ENCODE measurements around the gene ABCG1.

Gene ABCG1

GRCh38 chr21:42282715-42283114 lies 63.8 kb downstream of the ABCG1 start:
- H3K79me1 ChIP-seq (ENCODE audit: low read depth, low read length) = no peaks in the 10 kb centered on the region

DNA sequence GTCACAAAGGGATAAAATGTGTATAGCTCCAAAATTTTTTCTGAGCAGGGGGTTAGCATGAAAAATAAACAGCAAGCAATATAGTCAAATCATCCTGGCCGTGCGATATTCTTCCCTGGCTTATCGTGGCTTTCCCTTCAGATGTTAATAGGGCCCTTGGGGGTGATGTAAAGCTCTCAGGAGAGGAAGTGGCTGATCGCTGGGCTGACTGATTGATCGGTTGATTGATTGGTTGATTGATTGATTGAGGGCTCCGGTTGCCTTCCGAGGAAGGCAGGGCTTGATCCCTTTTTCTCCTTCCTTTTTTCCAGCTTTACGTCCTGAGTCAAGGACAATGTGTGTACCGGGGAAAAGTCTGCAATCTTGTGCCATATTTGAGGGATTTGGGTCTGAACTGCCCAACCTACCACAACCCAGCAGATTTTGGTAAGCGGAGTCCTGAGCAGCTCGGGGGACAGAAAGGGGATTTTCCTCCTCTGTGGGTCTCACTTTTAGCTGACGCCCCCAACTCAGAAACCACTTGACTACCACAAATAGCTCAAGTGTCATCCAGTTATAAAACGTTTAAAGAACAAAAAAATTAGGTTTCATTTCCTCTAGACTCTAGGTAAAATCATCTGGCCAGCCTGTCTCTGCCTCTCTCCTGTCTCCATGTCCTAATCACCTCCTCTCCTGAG lies 66.8 kb downstream of the ABCG1 start:
- Histone ChIP-seq H3K9ac (ENCODE audit: low read depth, low read length, poor library complexity) (no peak overlapping the region), H3K14ac (ENCODE audit: low read length) (no peak overlapping the region), H3K9me3 (replicated peaks in 1 of 2; ENCODE audit: control insufficient read depth in 2 of 2, insufficient read depth in 1 of 2, low read depth in 1 of 2, low read length in 2 of 2) (peaks cover 0 to 2% of the 10 kb centered on the region in 2 donors), H3K79me1 (ENCODE audit: low read depth, low read length) (no peaks in the 10 kb centered on the region), H2BK5ac (ENCODE audit: low read length) (no peak overlapping the region), H3K36me3 (replicated peaks in 1 of 2; ENCODE audit: control insufficient read depth in 2 of 2, insufficient read depth in 2 of 2, low read length in 2 of 2) (no peaks in the 10 kb centered on the region), H3K23ac (ENCODE audit: low read depth, low read length, poor library complexity) (no peak overlapping the region), H2BK120ac (ENCODE audit: low read depth, low read length) (no peak overlapping the region), H3K27ac (replicated peaks; ENCODE audit: low read length) (no peak overlapping the region), H3K4me3 (ENCODE audit: low read length in 2 of 2) (no peak overlapping the region), H2AFZ (ENCODE audit: low read length) (no peak overlapping the region), H2BK15ac (ENCODE audit: low read length) (no peak overlapping the region), H3K4me1 (ENCODE audit: control insufficient read depth in 2 of 2, insufficient read depth in 1 of 2, low read depth in 1 of 2, low read length in 2 of 2) (no peaks in the 10 kb centered on the region), H2AK5ac (ENCODE audit: low read depth, low read length) (no peak overlapping the region), H2BK12ac (ENCODE audit: low read length) (no peak overlapping the region), H4K91ac (ENCODE audit: low read depth, low read length, poor library complexity) (no peak overlapping the region), H3K27me3 (ENCODE audit: control insufficient read depth in 3 of 3, insufficient read depth in 3 of 3, low read depth in 1 of 3, low read length in 3 of 3) (no peaks in the 10 kb centered on the region), H3K4me2 (ENCODE audit: insufficient read depth, low read length, poor library complexity, severe bottlenecking) (no peak overlapping the region), H3K4ac (ENCODE audit: low read length) (no peak overlapping the region), H4K8ac (ENCODE audit: low read depth, low read length) (no peak overlapping the region), H3K18ac (ENCODE audit: low read length) (no peak overlapping the region)
- no CpG with 5 or more reads among the region's 13 CpGs for WGBS, 2 donors (ENCODE audit: extremely low coverage in 2 of 2, insufficient read length in 2 of 2, insufficient replicate concordance in 1 of 2)
- no peak for DNase-seq (ENCODE audit: low spot score)

More at GRCh38 chr21:42282715-42283114, 63.8 kb downstream of the ABCG1 start:
- Histone ChIP-seq H4K91ac (ENCODE audit: low read depth, low read length, poor library complexity) (no peak overlapping the region), H3K14ac (ENCODE audit: low read length) (no peak overlapping the region), H3K27ac (replicated peaks; ENCODE audit: low read length) (no peak overlapping the region), H3K23ac (ENCODE audit: low read depth, low read length, poor library complexity) (peak overlapping the region; percentile 77), H3K18ac (ENCODE audit: low read length) (peak overlapping the region; percentile 35), H4K8ac (ENCODE audit: low read depth, low read length) (no peak overlapping the region), H2BK120ac (ENCODE audit: low read depth, low read length) (no peak overlapping the region), H3K9me3 (replicated peaks in 1 of 2; ENCODE audit: control insufficient read depth in 2 of 2, insufficient read depth in 1 of 2, low read depth in 1 of 2, low read length in 2 of 2) (no peaks in the 10 kb centered on the region), H3K4me3 (ENCODE audit: low read length in 2 of 2) (no peak overlapping the region), H2AK5ac (ENCODE audit: low read depth, low read length) (peak overlapping the region; percentile 63), H3K4ac (ENCODE audit: low read length) (no peak overlapping the region), H3K36me3 (replicated peaks in 1 of 2; ENCODE audit: control insufficient read depth in 2 of 2, insufficient read depth in 2 of 2, low read length in 2 of 2) (peaks cover 0 to 2% of the 10 kb centered on the region in 2 donors), H2BK15ac (ENCODE audit: low read length) (no peak overlapping the region), H3K4me2 (ENCODE audit: insufficient read depth, low read length, poor library complexity, severe bottlenecking) (no peak overlapping the region), H2BK5ac (ENCODE audit: low read length) (no peak overlapping the region), H2BK12ac (ENCODE audit: low read length) (no peak overlapping the region), H2AFZ (ENCODE audit: low read length) (no peak overlapping the region), H3K4me1 (ENCODE audit: control insufficient read depth in 2 of 2, insufficient read depth in 1 of 2, low read depth in 1 of 2, low read length in 2 of 2) (no peaks in the 10 kb centered on the region), H3K27me3 (ENCODE audit: control insufficient read depth in 3 of 3, insufficient read depth in 3 of 3, low read depth in 1 of 3, low read length in 3 of 3) (no peaks in the 10 kb centered on the region), H3K9ac (ENCODE audit: low read depth, low read length, poor library complexity) (no peak overlapping the region)
- no CpG with 5 or more reads among the region's 12 CpGs for WGBS, 2 donors (ENCODE audit: extremely low coverage in 2 of 2, insufficient read length in 2 of 2, insufficient replicate concordance in 1 of 2)
- no peak for DNase-seq (ENCODE audit: low spot score)

GRCh38 chr21:42286416-42286815 lies 67.5 kb downstream of the ABCG1 start:
- Histone ChIP-seq H3K9ac (ENCODE audit: low read depth, low read length, poor library complexity) (no peak overlapping the region), H3K23ac (ENCODE audit: low read depth, low read length, poor library complexity) (no peak overlapping the region), H3K4me1 (ENCODE audit: control insufficient read depth in 2 of 2, insufficient read depth in 1 of 2, low read depth in 1 of 2, low read length in 2 of 2) (no peaks in the 10 kb centered on the region), H3K9me3 (replicated peaks in 1 of 2; ENCODE audit: control insufficient read depth in 2 of 2, insufficient read depth in 1 of 2, low read depth in 1 of 2, low read length in 2 of 2) (peaks cover 0 to 2% of the 10 kb centered on the region in 2 donors), H3K4ac (ENCODE audit: low read length) (no peak overlapping the region), H2AFZ (ENCODE audit: low read length) (no peak overlapping the region), H2AK5ac (ENCODE audit: low read depth, low read length) (no peak overlapping the region), H4K8ac (ENCODE audit: low read depth, low read length) (no peak overlapping the region), H3K79me1 (ENCODE audit: low read depth, low read length) (no peaks in the 10 kb centered on the region), H2BK5ac (ENCODE audit: low read length) (no peak overlapping the region), H3K18ac (ENCODE audit: low read length) (no peak overlapping the region), H2BK120ac (ENCODE audit: low read depth, low read length) (no peak overlapping the region), H3K27me3 (ENCODE audit: control insufficient read depth in 3 of 3, insufficient read depth in 3 of 3, low read depth in 1 of 3, low read length in 3 of 3) (no peaks in the 10 kb centered on the region), H3K4me2 (ENCODE audit: insufficient read depth, low read length, poor library complexity, severe bottlenecking) (no peak overlapping the region), H3K4me3 (ENCODE audit: low read length in 2 of 2) (no peak overlapping the region), H3K14ac (ENCODE audit: low read length) (no peak overlapping the region), H3K27ac (replicated peaks; ENCODE audit: low read length) (no peak overlapping the region), H3K36me3 (replicated peaks in 1 of 2; ENCODE audit: control insufficient read depth in 2 of 2, insufficient read depth in 2 of 2, low read length in 2 of 2) (no peaks in the 10 kb centered on the region), H4K91ac (ENCODE audit: low read depth, low read length, poor library complexity) (no peak overlapping the region), H2BK15ac (ENCODE audit: low read length) (no peak overlapping the region), H2BK12ac (ENCODE audit: low read length) (no peak overlapping the region)
- DNase-seq (ENCODE audit: low spot score) = no peak
- WGBS, 2 donors (ENCODE audit: extremely low coverage in 2 of 2, insufficient read length in 2 of 2, insufficient replicate concordance in 1 of 2) = no CpG with 5 or more reads among the region's 12 CpGs

DNA sequence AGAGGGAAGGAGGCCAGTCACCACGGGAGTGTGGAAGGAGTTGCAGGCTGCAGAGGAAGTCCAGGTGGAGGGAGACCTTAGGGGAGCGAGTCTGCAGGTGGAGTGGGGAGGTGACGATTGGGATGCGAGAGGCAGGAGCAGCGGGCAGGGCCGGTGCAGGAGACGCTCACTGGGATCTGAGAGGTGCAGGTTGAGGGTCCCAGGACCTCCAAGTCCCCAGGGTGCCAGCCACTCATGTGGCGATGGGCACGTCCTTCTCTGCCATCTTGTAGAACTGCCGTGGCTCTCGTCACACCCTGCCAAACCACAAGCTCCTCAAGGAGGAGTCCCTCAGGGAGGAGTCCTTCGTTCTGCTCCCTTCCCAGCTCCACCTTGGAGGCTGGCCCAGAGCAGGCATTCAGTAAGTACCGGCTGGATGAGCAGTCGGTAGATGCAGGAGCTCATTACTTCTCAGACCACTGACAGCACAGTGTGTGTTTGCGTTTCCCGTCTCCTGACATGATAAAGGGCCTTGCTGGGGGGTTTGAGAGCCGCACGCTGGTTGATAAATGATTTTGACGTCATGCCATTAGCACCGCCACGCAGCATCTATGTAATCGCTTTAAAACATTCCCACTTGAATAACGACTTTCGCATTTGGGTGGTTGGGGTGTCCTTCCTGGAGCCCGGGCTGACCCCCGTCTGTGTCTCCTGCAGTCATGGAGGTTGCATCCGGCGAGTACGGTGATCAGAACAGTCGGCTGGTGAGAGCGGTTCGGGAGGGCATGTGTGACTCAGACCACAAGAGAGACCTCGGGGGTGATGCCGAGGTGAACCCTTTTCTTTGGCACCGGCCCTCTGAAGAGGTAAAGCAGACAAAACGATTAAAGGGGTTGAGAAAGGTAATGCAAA lies 68.5 kb downstream of the ABCG1 start:
- Histone ChIP-seq H3K27ac (replicated peaks; ENCODE audit: low read length) (no peak overlapping the region), H3K4me3 (ENCODE audit: low read length in 2 of 2) (no peak overlapping the region), H2BK12ac (ENCODE audit: low read length) (no peak overlapping the region), H4K91ac (ENCODE audit: low read depth, low read length, poor library complexity) (no peak overlapping the region), H2BK15ac (ENCODE audit: low read length) (no peak overlapping the region), H2BK120ac (ENCODE audit: low read depth, low read length) (no peak overlapping the region), H2AFZ (ENCODE audit: low read length) (no peak overlapping the region), H2AK5ac (ENCODE audit: low read depth, low read length) (no peak overlapping the region), H3K4me2 (ENCODE audit: insufficient read depth, low read length, poor library complexity, severe bottlenecking) (no peak overlapping the region), H3K9ac (ENCODE audit: low read depth, low read length, poor library complexity) (no peak overlapping the region), H3K4me1 (ENCODE audit: control insufficient read depth in 2 of 2, insufficient read depth in 1 of 2, low read depth in 1 of 2, low read length in 2 of 2) (no peaks in the 10 kb centered on the region), H3K79me1 (ENCODE audit: low read depth, low read length) (no peaks in the 10 kb centered on the region), H4K8ac (ENCODE audit: low read depth, low read length) (no peak overlapping the region), H2BK5ac (ENCODE audit: low read length) (no peak overlapping the region), H3K36me3 (replicated peaks in 1 of 2; ENCODE audit: control insufficient read depth in 2 of 2, insufficient read depth in 2 of 2, low read length in 2 of 2) (peaks cover 0 to under 1% of the 10 kb centered on the region in 2 donors), H3K4ac (ENCODE audit: low read length) (no peak overlapping the region), H3K14ac (ENCODE audit: low read length) (no peak overlapping the region), H3K18ac (ENCODE audit: low read length) (no peak overlapping the region), H3K27me3 (ENCODE audit: control insufficient read depth in 3 of 3, insufficient read depth in 3 of 3, low read depth in 1 of 3, low read length in 3 of 3) (no peaks in the 10 kb centered on the region), H3K23ac (ENCODE audit: low read depth, low read length, poor library complexity) (no peak overlapping the region), H3K9me3 (replicated peaks in 1 of 2; ENCODE audit: control insufficient read depth in 2 of 2, insufficient read depth in 1 of 2, low read depth in 1 of 2, low read length in 2 of 2) (peaks cover 0 to 3% of the 10 kb centered on the region in 2 donors)
- WGBS, 2 donors (ENCODE audit: extremely low coverage in 2 of 2, insufficient read length in 2 of 2, insufficient replicate concordance in 1 of 2) = no CpG with 5 or more reads among the region's 36 CpGs
- no peak for DNase-seq (ENCODE audit: low spot score)

Data from neuronal stem cell (in vitro differentiated cells).